Kasumi-1 (cell line): Measurements from ENCODE around the gene VENTX.

Experiments used
- DNase-seq, 2 experiments: peaks; one replicate each; lab custom pipeline; 2025; lab: John Stamatoyannopoulos, UW

Gene VENTX, protein sequence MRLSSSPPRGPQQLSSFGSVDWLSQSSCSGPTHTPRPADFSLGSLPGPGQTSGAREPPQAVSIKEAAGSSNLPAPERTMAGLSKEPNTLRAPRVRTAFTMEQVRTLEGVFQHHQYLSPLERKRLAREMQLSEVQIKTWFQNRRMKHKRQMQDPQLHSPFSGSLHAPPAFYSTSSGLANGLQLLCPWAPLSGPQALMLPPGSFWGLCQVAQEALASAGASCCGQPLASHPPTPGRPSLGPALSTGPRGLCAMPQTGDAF

DNA sequence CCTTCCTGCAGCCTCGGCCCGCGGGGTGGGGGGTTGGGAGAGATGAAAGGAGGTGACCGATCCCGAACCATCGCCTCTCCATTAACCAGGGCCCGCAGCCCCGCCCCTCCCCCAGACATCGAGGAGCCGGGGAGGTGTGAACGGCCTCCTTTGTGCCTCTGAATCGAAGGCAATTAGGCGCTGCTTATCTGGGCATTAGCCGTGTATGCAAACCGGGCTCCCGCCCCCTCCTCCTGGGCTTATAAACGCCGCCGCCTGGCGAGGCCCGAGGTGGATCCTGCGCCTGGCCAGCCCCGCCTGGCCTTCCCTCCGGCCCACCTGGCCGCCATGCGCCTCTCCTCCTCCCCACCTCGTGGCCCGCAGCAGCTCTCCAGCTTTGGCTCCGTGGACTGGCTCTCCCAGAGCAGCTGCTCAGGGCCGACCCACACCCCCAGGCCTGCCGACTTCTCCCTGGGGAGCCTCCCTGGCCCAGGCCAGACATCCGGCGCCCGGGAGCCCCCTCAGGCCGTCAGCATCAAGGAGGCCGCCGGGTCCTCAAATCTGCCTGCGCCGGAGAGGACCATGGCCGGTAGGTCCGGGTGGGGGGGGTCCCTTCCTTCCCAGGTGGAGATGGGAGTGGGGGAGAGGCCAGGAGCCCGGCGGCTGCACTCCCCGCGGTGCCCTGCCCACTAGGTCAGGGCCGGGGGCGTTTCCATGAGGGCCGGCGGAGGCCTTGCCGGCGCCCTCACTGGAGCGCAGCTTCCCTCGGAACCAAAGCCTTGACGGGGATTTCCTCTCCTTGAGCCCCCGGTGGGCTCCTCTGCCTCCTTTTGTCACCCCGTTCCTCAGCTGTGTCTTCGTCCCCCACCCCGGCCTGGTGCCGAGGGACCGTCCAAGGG, at the start of gene VENTX:
VENTX (plus strand) TSS at position 268 of the 878 bp plus-strand sequence; CDS start at position 328, 60 bp downstream.
- no peak for DNase-seq

DNA sequence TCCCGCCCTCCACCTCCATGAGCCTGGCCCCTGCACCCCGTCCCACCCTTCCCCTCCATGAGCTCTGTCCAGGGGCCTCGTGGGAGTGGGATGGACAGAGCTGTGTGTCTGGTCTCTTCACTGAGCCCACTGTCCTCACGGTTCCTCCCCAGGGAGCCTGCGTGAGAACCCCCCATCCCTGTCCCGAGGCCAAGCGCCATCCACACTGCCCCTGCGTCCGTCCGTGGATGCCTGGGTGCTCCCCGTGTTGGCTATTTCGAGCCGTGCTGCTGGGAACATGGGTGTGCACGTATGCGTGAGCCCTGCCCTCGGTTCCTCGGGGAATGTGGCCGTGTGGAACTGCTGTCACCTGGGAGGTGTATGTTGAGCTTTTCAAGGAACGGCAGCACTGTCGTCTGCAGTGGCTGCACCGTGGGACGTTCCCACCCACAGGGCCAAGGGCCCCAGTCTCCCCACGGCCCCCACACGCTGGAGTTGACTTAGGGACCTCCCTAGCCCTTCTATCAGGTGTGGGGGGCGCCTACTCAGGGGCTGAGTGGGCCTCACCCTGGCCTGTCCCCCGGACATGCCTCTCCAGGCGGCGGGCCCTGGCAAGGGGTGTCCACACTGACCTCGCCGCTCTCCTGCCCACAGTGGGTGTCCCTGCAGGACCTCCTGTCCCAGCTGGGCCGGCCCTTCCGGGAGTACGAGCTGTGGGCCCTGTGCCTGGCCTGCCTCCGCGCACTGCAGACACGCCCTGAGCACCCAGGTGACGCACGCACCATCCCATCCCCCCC, 49.6 kb upstream of the VENTX start:
- no peak for DNase-seq

DNA sequence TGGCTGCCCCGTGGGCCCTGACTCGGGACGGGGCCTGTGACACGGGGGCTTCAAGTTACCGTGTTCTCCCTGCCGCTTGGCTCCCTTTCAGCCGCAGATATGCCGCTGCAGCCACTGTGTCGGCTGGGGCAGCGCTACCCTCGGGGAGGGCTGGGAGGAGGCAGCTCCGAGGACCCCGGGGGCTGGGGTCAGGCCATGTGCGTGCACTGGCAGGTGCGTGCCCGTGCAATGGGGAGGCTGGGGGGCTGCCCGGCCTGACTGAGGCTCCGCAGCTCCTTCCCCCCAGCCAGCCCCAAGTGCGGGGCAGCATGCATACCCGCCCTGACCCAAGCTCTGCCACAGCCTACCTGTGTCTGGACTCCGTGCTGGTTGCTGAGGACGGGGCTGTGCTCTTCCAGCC, 48.4 kb upstream of the VENTX start:
- DNase-seq, result no peak

DNA sequence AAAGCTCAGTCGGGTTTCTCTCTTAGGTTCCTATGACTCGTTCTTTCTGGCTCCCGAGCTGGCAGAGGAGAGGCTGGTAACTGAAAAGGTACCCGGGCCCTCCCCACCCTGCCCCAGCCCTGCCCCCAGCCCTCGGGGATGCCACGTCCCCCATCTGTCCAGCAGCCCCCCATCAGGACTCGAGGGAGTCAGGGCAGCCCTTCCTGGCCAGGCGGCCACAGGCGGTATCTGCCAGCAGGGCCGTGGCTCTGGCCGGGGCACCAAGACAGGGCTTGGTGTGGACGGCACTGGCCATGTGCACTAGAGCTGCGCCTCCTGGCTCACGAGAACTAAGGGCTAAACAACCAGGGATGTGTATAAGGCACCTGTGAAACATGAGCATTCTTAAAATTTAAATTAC, 47.9 kb upstream of the VENTX start:
- no peak for DNase-seq

DNA sequence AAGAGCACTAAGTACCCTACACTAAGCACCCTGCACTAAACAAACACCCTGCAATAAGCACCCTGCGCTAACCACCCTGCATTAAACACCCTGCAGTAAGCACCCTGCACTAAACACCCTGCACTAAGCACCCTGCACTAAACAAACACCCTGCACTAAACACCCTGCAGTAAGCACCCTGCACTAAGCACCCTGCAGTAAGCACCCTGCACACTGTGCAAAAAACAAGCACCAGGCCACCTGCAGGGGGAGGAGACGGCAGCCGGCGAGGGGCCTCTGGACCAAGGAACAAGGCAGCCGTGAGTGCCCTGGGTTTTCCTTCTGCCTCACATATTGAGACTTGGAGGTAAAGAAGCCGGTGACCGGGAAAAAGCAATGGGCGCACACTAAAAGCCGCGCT, 47.4 kb upstream of the VENTX start:
- DNase-seq, result no peak

DNA sequence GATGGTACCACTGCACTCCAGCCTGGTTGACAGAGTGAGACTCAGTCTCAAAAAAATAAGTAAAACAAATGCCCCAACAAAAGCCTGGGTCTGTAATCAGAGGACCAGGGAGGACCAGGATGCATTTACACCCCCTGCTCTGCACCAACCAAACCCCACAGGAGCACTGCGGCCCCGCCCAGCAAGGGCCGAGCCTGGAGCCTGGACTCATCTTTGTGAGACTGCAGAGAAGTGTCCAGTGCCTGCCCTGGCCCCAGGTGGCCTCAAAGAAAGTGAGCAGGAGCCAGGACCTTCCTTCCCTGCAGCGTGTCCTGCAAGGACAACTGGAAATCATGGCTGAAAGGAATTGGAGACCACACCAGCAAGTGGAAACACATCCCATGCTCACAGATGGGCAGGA, 46.0 kb upstream of the VENTX start:
- no peak for DNase-seq

DNA sequence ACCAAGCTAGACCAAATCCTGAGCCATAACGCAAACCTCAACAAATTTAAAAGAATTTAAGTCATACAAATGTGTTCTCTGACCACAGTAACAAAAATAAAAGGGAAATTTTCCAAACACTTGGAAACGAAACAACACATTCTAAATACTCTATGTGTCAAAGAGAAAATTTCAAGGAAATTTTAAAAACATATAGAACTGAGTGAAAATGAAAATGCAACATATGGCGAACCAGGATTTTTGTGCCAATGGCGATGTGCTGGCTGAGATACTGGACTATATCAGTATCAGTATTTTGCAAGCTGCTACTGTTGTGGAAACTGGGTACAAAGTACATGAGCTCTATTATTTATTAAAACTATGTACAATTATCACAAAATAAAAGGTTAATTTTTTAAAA, 43.5 kb upstream of the VENTX start:
- no peak for DNase-seq

DNA sequence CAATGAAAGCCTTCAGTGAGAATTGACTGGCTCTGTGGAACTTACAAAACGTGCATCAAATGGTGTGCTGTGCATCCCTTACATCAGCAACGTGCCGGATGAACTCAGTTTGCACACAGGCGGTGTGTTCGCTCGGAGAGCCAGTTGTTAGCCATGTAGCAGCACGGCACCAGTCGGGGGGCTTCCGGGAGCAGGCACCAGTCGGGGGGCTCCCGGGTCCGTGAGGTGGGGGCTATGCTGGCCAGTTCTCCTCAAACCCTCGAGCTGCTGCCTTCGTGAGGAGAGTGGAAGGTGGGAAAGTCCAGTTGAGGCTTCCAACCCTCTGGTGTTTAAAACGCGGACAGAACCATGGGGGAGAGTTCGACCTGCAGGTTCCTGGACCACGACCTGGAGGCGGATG, 42.6 kb upstream of the VENTX start:
- DNase-seq, result no peak

DNA sequence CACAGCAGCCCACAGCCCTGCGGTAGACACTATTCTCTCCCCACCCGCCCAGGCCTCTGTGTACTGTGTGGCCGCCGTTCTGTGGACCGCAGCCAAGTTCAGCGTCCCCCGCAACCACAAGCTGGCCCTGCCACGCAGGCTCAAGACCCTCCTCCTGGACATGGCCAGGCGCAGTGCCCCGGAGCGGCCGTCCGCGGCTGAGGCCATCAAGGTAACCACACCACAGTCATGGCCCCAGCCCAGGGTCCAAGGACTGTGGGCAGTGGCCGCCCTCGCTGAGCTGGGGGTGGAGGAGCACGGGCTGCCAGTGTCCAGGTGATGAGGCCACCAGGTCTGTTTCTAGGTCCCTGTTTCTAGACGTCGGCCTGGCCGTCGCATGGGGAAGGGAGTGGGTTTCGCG, 42.0 kb upstream of the VENTX start:
- DNase-seq, result no peak

DNA sequence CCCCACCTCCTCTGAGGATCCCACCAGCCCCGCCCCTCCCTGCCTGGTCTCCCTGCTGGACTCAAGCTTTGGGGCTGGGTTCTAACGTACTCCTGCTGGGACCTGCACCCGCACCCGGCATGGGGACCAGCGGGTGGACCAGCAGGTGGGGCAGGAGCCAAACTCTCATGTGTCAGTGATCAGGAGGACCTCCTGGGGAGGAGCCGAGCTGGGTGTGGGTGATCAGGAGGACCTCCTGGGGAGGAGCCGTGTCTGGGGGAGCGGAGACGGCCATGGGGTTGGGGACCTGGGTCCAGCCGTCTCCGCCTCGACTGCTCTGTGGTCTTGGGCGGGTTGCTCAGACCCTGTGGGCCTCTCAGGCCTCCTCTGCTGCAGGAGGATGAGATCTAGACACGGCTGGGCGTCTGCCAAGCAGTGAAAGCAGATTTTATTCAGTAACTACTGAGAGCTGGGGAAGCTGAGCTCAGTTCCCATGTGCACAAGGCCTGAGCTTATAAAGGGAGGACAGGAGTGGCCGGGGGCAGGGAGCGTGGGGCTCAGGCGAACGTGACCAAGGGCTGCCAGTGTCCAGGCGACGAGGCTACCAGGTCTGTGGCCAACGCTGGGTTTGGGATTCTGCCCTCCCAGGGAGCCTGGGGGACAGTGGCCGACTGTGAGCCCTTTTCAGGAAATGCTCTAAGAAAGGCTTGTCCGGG, 41.3 kb upstream of the VENTX start:
- no peak for DNase-seq

DNA sequence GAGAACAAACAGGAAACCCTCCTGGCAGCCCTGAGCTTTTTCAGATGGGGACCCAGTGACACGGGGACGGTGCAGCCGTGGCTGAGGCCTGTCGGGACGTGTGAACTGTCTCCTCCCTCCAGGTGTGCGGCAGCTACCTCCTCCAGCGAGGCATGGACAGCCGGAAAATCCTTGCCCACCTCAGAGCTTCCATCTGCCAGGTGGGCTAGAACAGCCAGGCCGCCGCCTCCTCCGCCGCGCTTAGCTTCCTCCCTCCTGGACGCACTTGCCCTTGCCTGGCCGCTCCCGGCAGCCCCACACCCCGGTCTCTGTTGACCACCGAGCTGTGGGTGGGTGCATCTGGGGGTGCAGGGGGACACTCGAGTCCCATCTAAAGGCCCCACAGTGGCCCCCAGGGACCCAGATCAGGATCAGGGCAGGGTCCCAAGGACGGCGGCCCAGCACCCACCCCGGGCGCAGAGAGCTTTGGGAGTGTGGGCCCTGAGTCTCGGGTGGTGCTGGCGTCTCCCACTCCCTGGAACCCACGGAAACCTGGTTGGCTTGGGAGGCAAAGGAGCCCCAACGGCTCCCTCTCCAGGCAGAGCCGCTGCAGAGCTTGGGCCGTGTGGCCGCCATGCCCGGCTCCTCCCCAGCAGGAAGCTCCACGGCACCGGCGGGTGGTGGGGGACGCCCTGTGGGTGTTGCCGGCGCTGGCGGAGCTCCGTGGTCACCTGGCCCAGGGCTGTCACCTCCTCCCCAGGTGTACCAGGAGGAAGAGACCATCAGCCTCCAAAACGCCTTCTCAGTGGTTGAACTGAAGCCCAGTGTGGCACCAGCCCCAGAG, 40.5 kb upstream of the VENTX start:
- DNase-seq, result no peak

DNA sequence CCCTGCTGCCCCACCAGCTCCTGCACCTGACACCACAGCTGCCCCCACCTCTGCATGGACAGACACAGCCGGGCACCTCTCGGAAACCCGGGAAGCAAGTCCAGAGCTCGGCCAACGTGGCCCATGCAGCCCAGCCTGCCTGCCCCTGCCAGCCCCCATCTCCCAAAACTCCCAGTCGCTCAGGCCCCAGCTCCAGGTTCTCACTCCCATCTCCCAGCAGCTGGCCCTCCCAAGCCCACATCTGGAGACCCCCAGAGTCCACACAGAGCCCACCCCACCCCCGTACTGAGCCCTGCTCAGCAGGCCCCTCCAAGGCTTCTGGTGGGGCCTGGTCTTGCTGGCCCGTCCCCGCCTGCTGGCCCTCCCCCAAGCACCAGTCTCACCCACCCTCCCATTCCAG, 39.9 kb upstream of the VENTX start:
- no peak for DNase-seq

DNA sequence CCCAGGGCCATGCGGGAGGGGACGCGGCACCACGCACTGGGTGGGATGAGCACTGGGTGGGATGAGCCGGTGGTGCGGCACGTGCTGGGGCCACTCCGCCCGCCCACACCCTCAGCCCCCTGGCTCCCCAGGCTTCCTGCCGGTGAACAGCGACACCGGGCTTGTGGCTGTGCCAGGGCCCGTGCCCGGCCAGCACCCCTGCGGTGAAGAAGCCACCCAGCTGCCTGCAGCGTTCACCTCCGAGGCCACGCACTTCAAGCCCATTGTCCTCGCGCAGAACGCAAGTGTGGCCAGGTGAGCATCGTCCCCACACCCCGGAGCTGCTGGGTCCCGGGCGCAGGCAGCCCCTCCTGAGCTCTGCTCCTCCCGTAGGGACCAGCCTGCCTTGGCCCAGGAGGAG, 39.4 kb upstream of the VENTX start:
- no peak for DNase-seq

DNA sequence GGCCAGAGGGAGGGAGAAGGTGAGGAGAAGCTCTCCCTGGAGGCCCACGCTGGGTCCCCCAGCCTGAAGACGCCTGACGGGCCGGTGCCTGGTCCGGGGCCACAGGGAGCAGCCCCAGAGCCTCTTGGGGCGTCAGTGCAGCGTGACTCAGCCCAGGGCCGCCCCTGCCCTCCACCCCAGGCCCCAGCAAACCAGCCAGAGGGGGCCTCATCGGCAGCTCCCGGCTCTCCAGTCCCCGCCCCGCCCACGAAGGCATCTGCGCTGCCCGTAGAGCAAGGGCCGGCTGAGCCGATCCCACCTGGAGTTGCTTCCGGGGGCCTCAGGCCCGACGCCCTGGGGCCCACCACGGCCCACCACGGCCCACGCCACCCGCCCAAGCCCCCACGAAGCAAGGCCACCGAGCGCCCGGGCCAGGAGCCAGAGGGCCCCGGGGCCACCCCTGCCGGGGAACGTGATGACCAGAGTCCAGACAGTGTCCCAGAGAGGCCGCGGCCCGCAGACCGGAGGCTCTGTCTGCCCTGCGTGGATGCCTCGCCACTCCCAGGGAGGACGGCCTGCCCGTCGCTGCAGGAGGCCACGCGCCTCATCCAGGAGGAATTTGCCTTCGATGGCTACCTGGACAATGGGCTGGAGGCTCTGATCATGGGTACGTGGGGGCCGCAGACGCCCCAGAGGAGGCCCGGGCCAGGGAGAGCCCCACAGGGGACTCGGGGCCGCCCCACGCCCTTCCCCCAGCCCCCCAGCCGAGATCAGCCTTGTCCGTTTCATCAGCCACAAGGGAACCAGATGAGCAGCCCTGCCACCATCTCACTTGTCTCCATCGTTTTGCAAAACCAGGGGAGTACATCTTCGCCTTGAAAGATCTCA, 38.8 kb upstream of the VENTX start:
- DNase-seq, result no peak

DNA sequence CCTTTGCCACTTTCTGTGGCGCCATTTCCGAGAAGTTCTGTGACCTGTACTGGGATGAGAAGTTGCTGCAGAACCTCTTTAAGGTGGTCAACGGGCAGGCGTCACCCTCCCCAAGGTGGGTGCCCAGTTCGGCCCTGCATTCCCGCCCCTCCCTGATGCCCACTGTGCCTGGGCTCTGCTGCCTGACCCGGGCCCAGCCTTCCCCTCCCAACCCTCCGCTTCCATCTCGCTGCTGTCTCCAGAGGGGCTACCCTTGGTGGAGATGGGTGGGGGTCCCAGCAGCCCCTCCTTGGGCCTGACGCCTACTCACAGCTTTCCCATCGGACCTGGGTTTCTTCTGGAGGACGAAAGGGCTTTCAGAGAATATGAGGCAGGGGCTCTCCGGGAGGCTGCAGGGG, 38.2 kb upstream of the VENTX start:
- DNase-seq, result no peak

DNA sequence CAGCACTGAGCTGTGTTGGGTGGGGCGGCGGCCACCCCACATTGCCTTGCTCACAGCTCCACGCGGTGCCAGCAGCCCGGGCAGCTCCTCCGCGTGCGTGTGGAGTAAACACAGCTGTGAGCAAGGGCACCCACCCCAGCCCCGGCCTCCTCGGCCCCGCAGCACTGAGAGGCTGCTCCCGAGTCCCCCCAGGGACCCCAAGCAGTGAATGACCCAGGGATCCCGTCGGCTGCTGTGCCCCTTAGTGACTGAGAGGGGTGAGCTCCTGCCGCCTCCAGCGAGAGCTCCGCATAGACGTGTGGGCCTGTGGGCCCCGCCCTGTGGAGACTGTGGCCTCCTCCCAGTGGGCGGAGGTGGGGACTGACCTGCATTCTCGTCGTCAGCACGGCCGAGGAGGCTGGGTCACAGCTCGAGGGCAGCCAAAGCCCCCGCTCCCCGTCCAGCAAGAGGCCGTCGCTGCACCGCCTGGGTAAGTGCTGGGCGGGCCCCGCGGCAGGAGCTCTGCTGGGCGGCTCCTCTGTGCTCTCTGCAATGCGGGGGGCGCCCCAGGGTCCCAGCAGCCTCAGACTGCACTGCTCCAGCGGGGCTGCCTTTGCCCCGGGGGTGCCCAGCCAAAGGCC, 37.6 kb upstream of the VENTX start:
- no peak for DNase-seq

DNA sequence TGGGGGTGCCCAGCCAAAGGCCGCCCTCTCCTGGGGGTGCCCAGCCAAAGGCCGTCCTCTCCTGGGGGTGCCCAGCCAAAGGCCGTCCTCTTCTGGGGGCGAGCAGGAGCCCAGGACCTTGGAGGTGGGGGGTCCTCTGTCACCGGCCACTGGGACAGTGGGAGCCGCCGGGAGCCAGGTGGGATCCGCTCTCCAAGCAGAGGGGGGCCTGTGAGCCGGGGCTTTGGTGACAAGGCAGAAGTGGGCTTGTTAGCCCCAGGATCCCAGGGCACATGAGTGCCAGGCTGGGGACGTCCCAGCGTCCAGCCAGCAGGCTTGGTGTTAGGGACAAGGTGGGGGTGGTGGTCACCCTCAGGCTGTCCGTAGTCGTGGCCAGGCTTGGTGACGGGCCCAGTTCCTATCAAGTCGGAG, 37.0 kb upstream of the VENTX start:
- DNase-seq, result no peak

DNA sequence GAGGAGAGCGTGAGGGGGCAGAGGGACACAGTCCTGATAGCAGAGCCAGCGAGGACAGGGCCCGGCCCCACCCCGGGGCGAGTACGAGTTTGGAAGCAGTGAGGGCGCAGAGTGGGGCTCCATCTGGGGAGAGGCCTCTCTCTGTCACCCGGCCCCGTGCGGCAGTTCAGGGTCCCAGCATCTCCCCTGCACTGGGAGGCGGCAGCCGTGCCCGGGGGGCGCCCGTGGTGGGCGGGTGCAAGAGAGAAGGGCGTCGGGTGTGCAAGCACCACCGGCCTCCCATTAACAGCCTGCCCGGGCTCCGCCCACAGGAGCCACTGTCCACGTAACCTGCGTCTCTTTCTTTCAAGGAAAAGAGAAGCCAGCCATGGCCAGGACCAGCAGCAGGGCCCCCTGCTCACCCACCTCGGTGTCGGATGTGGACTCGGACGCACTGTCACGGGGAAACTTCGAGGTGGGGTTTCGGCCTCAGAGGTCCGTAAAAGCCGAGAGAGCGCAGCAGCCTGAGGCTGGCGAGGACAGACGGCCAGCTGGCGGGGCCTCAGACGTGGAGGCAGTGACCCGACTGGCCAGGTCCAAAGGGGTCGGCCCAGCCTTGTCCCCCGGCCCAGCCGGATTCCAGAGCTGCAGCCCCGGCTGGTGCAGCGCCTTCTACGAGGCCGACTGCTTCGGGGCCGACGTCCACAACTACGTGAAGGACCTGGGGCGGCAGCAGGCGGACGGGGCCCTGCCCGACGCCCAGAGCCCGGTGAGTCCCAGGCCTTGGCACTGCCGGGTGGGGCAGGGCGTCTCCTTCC, 36.3 kb upstream of the VENTX start:
- DNase-seq, result no peak
